Activated CD4-positive, alpha-beta T cell treated with anti-CD3 and anti-CD28 coated beads for 36 hours (primary cell): Measurements from ENCODE around the gene KCTD14. TPM values are rescaled to one million over a fixed set of nuclear protein-coding genes. Genes with fewer than 3 reads are reported as not detected.
"Not testable (repeated sequence)": the region's sequence is repeated elsewhere in the genome, so short reads cannot be mapped to it uniquely, and the experiment has no call there.

Source experiments
- ATAC-seq: fragments of 200-7000 bp; cut with Tn5 transposase; one replicate; pipeline ENCODE4 v1.10.0; 2021; ENCODE audit warnings: mild to moderate bottlenecking, moderate library complexity
- CTCF ChIA-PET: fragments of 350-600 bp; sonication (Branson Sonifier 250); formaldehyde crosslinking; loops from one replicate; lab custom pipeline; 2021; ENCODE audit warnings: antibody characterized with exemption; lab: Charles Lee
- POLR2A ChIA-PET: fragments of 350-600 bp; sonication (Branson Sonifier 250); formaldehyde crosslinking; loops from one replicate; lab custom pipeline; 2021; ENCODE audit warnings: antibody characterized with exemption, inconsistent platforms; lab: Charles Lee
- DNase-seq: peaks from one replicate; pipeline ENCODE4 v3.0.0-alpha.2; 2020
- H3K27ac Mint-ChIP-seq: one replicate; pipeline ENCODE4 v1.8.0; 2021; ENCODE audit warnings: mixed read lengths
- H3K27me3 Mint-ChIP-seq: one replicate; pipeline ENCODE4 v1.8.0; 2021; ENCODE audit warnings: mixed read lengths
- H3K36me3 Mint-ChIP-seq: one replicate; pipeline ENCODE4 v1.8.0; 2021; ENCODE audit warnings: low read depth, mixed read lengths
- H3K4me1 Mint-ChIP-seq: one replicate; pipeline ENCODE4 v1.8.0; 2021; ENCODE audit warnings: mixed read lengths
- H3K4me3 Mint-ChIP-seq: one replicate; pipeline ENCODE4 v1.8.0; 2021; ENCODE audit warnings: mild to moderate bottlenecking, moderate library complexity, mixed read lengths
- H3K9me3 Mint-ChIP-seq: one replicate; pipeline ENCODE4 v1.8.0; 2021; ENCODE audit warnings: low read depth, mixed read lengths
- intact Hi-C, 2 experiments: fragments of 100-400 bp; cut with DNase I in 1 of 2; cut with micrococcal nuclease in 1 of 2; formaldehyde crosslinking; loops; one replicate each; pipeline versions ENCODE4 v1.14.2 to v1.15.1; 2022 to 2024; cut with DNase I, micrococcal nuclease
- total RNA-seq, 2 experiments: library from RNA; stranded (reverse); gene quantifications; one replicate each; pipeline ENCODE4 v1.2.3, GENCODE V29; 2021

KCTD14 gene
- total RNA-seq, 2 experiments from 2014 or later = 0.14 to 0.21 TPM

GRCh38 chr11:77999446-78000030 lies 23.5 kb downstream of the KCTD14 start:
- Mint-ChIP-seq H3K9me3 (no peaks in the 10 kb centered on the region), H3K27me3 (no peaks in the 10 kb centered on the region), H3K4me3 (no peak overlapping the region), H3K4me1 (peaks cover 10% of the 10 kb centered on the region), H3K27ac (no peak overlapping the region), H3K36me3 (no peaks in the 10 kb centered on the region)
- ChIA-PET POLR2A (no interaction called here), CTCF (interaction anchor here (0.6 to 1.6 kb wide), 14 partner anchors 9 to 1526 kb away, joined by 3 to 8 read pairs (median 3); no protein-coding TSS in a partner anchor)
- intact Hi-C loops = loop anchor here (1.0 to 10.0 kb wide), 3 partner anchors 223 to 525 kb away; partner anchors contain the start of genes CLNS1A (in 1 of the 2) and PAK1 (in 1 of the 2)
- ATAC-seq (no peak), DNase-seq (no peak)

DNA sequence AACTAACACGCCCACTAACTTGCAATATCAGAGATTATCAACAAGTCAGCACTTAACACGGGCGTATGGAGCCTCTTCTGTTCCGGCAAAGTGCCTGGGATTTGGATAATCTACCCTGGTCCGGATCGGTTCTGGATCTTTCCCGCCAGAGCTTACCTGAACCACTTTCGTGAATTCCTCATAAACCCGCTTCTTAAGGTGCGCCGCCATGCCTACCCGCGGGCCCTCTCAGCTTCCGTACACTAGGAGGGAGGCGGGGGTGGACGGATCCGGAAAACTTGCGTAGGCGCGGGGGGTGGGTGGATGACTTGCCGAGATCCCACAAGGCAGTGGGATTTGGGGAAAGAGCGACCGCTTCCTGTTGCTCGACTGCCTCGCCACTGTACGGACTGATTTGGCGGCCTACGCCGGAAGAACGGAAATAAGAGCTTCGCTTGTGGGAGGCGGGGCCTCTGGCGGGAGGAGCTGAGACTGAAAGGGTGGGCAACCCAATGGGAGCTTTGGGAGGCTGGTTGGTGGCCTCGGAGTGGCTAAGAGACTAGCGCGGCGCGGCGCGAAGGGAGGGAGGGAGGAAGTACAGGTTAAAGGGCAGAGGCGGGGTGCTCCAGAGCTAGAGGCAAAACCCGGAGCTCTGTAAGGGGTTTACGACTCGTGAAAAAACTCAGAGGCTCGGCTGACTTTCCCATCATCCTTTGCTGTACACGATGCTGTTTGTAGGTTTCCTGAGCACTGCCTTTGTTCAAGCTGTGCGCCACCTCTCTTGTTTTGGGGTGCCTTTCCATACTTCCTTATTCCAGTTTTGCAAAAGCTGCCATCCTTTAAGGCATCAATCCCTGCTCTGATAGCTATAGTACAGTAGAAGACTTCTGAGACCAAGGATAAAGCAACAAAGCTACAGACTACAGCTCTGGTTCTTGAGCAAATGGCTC lies 28.4 kb downstream of the KCTD14 start, which contains the start of gene INTS4:
Gene INTS4, minus strand, starts transcription at position 235 of the 929 bp plus-strand sequence. Its CDS starts 25 bp downstream, at position 210.
- DNase-seq (peak; percentile 99), ATAC-seq (peak; percentile 99)
- H3K27me3 Mint-ChIP-seq = no peaks in the 10 kb centered on the region
- H3K27ac Mint-ChIP-seq = peak within 1 kb of the TSS; percentile 97
- CTCF ChIA-PET = interaction anchor here (0.7 to 1.7 kb wide), 12 partner anchors 13 to 570 kb away, joined by 3 to 10 read pairs (median 4); no protein-coding TSS in a partner anchor
- H3K9me3 Mint-ChIP-seq = no peaks in the 10 kb centered on the region
- intact Hi-C loops = loop anchor here (1.0 to 10.0 kb wide), 12 partner anchors 52 to 1552 kb away; partner anchors contain the start of genes ALG8 (in 2 of the 2), CLNS1A (in 2 of the 2), KCTD21 (in 2 of the 2) and RSF1 (in 2 of the 2)
- H3K4me3 Mint-ChIP-seq = peak within 1 kb of the TSS; percentile 86
- peaks cover 29% of the 10 kb centered on the region for H3K4me1 Mint-ChIP-seq
- H3K36me3 Mint-ChIP-seq = peaks cover 8% of the 10 kb centered on the region
- POLR2A ChIA-PET = interaction anchor here (0.6 to 1.4 kb wide), 11 partner anchors 13 to 289 kb away, joined by 3 to 11 read pairs (median 5); partner anchors contain the start of genes ALG8, KCTD21, NDUFC2 and RSF1

GRCh38 chr11:77993902-77994301 lies 29.2 kb downstream of the KCTD14 start:
- peak; percentile 8 for DNase-seq
- CTCF ChIA-PET = interaction anchor here (1.2 to 1.7 kb wide), 2 partner anchors 172 to 175 kb away, joined by 4 to 10 read pairs; no protein-coding TSS in a partner anchor

DNA sequence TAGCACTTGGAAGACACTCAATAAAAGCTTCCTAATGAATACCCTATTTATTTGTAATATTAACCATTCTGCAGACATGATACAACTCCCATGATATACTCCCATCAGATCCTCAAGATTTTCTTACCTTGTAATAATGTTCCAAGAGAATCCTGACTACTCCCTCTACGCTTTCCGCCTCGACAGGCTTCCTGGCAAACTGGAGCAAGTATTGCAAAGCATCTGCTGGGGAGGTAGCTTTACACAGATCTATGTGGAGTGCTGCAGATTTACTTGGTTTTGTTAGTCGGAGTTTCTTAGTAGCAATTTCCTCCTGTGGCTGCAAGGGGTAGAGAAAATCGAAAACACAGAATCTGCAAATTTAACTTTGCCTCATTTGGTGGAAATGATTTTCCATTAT lies 32.1 kb downstream of the KCTD14 start:
- ChIA-PET CTCF (interaction anchor here (1.4 to 1.6 kb wide), 2 partner anchors 9 to 13 kb away, joined by 3 read pairs; no protein-coding TSS in a partner anchor), POLR2A (no interaction called here)
- H3K36me3 Mint-ChIP-seq = peaks cover 28% of the 10 kb centered on the region
- peaks cover 38% of the 10 kb centered on the region for H3K4me1 Mint-ChIP-seq
- H3K9me3 Mint-ChIP-seq = no peaks in the 10 kb centered on the region
- no peak overlapping the region for H3K4me3 Mint-ChIP-seq
- DNase-seq (no peak), ATAC-seq (no peak)
- intact Hi-C loops = loop anchor here (5.0 to 10.0 kb wide), 3 partner anchors 356 to 1549 kb away; partner anchors contain the start of genes CLNS1A (in 1 of the 2) and PAK1 (in 1 of the 2)
- H3K27me3 Mint-ChIP-seq = no peaks in the 10 kb centered on the region
- H3K27ac Mint-ChIP-seq = peak overlapping the region; percentile 29

More at GRCh38 chr11:77993902-77994301, 29.2 kb downstream of the KCTD14 start:
- no peaks in the 10 kb centered on the region for H3K27me3 Mint-ChIP-seq
- peak overlapping the region; percentile 86 for H3K4me3 Mint-ChIP-seq
- H3K9me3 Mint-ChIP-seq = no peaks in the 10 kb centered on the region
- POLR2A ChIA-PET = interaction anchor here (0.6 to 1.4 kb wide), 5 partner anchors 86 to 288 kb away, joined by 3 to 9 read pairs (median 6); partner anchors contain the start of genes NDUFC2 and RSF1
- ATAC-seq = no peak
- peaks cover 29% of the 10 kb centered on the region for H3K4me1 Mint-ChIP-seq
- peaks cover 8% of the 10 kb centered on the region for H3K36me3 Mint-ChIP-seq
- peak overlapping the region; percentile 97 for H3K27ac Mint-ChIP-seq
- intact Hi-C loops = loop anchor here (1.0 to 10.0 kb wide), 10 partner anchors 85 to 1552 kb away; partner anchors contain the start of genes CLNS1A (in 2 of the 2), KCTD21 (in 2 of the 2), RSF1 (in 2 of the 2) and USP35 (in 2 of the 2)

DNA sequence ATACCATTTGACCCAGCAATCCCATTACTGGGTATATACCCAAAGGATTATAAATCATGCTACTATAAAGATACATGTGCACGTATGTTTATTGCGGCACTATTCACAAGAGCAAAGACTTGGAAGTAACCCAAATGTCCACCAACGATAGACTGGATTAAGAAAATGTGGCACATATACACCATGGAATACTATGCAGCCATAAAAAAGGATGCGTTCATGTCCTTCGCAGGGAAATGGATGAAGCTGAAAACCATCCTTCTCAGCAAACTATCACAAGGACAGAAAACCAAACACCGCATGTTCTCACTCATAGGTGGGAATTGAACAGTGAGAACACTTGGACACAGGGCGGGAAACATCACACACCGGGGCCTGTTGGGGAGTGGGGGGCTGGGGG lies 36.6 kb downstream of the KCTD14 start:
- ATAC-seq, intact Hi-C loops, H3K9me3 Mint-ChIP-seq, H3K4me3 Mint-ChIP-seq, H3K27me3 Mint-ChIP-seq, DNase-seq, H3K27ac Mint-ChIP-seq: not testable (repeated sequence)
- H3K4me1 Mint-ChIP-seq = peaks cover 36% of the 10 kb centered on the region
- peaks cover 54% of the 10 kb centered on the region for H3K36me3 Mint-ChIP-seq
- ChIA-PET POLR2A (interaction anchor here (0.6 kb wide), 1 partner anchor 202 kb away, joined by 3 read pairs; the partner anchor contains the start of gene KCTD21), CTCF (interaction anchor here (0.9 kb wide), 1 partner anchor 25 kb away, joined by 3 read pairs; no protein-coding TSS in a partner anchor)

GRCh38 chr11:77981346-77981947 lies 41.6 kb downstream of the KCTD14 start:
- Mint-ChIP-seq H3K36me3 (peaks cover 58% of the 10 kb centered on the region), H3K4me3 (no peak overlapping the region), H3K27ac (no peak overlapping the region), H3K27me3 (no peaks in the 10 kb centered on the region), H3K4me1 (peaks cover 25% of the 10 kb centered on the region), H3K9me3 (no peaks in the 10 kb centered on the region)
- ATAC-seq = no peak
- no peak for DNase-seq
- ChIA-PET POLR2A (interaction anchor here (0.6 to 0.9 kb wide), 3 partner anchors 11 to 358 kb away, joined by 3 to 7 read pairs (median 4); no protein-coding TSS in a partner anchor), CTCF (interaction anchor here (1.3 kb wide), 1 partner anchor 65 kb away, joined by 4 read pairs; no protein-coding TSS in a partner anchor)
- intact Hi-C loops = no loop called here

- ChIA-PET CTCF (interaction anchor here (0.8 kb wide), 1 partner anchor 11 kb away, joined by 4 read pairs; no protein-coding TSS in a partner anchor), POLR2A (no interaction called here)
- H3K4me3 Mint-ChIP-seq = no peak overlapping the region
- no peaks in the 10 kb centered on the region for H3K4me1 Mint-ChIP-seq
- no peaks in the 10 kb centered on the region for H3K27me3 Mint-ChIP-seq
- no peaks in the 10 kb centered on the region for H3K9me3 Mint-ChIP-seq
- no peak for ATAC-seq
- intact Hi-C loops = no loop called here
- no peak overlapping the region for H3K27ac Mint-ChIP-seq
- no peak for DNase-seq
- H3K36me3 Mint-ChIP-seq = peaks cover 13% of the 10 kb centered on the region
Observed at GRCh38 chr11:77968337-77968736, 54.7 kb downstream of the KCTD14 start.

GRCh38 chr11:77967753-77968152 lies 55.3 kb downstream of the KCTD14 start:
- Mint-ChIP-seq H3K4me1 (no peaks in the 10 kb centered on the region), H3K4me3 (no peak overlapping the region), H3K27ac (no peak overlapping the region), H3K27me3 (no peaks in the 10 kb centered on the region), H3K9me3 (no peaks in the 10 kb centered on the region), H3K36me3 (peaks cover 9% of the 10 kb centered on the region)
- ChIA-PET CTCF (interaction anchor here (0.8 kb wide), 1 partner anchor 10 kb away, joined by 4 read pairs; no protein-coding TSS in a partner anchor), POLR2A (no interaction called here)
- intact Hi-C loops = no loop called here
- no peak for DNase-seq
- ATAC-seq = no peak

GRCh38 chr11:77967121-77967520 lies 56.0 kb downstream of the KCTD14 start:
- Mint-ChIP-seq H3K27ac (no peak overlapping the region), H3K9me3 (no peaks in the 10 kb centered on the region), H3K4me1 (no peaks in the 10 kb centered on the region), H3K27me3 (no peaks in the 10 kb centered on the region), H3K36me3 (peaks cover 8% of the 10 kb centered on the region), H3K4me3 (no peak overlapping the region)
- intact Hi-C loops = no loop called here
- ATAC-seq (no peak), DNase-seq (no peak)
- ChIA-PET POLR2A (no interaction called here), CTCF (no interaction called here)

- Mint-ChIP-seq H3K36me3 (peaks cover 8% of the 10 kb centered on the region), H3K27me3 (no peaks in the 10 kb centered on the region), H3K4me1 (no peaks in the 10 kb centered on the region), H3K4me3 (no peak overlapping the region), H3K9me3 (no peaks in the 10 kb centered on the region), H3K27ac (no peak overlapping the region)
- DNase-seq = no peak
- no peak for ATAC-seq
- POLR2A ChIA-PET = no interaction called here
- intact Hi-C loops = no loop called here
- CTCF ChIA-PET = no interaction called here
Observed at GRCh38 chr11:77966338-77966737, 56.7 kb downstream of the KCTD14 start.
